HUES64 (cell line): ENCODE measurements around the gene PARS2.

Source experiments
- H3K27ac ChIP-seq: 2 replicates; pipeline ENCODE4 v1.7.0; 2013; ENCODE audit warnings: low read depth, low read length, inconsistent platforms
- H3K27me3 ChIP-seq: 2 replicates; pipeline ENCODE4 v1.6.1; 2013; ENCODE audit warnings: mild to moderate bottlenecking, low read length; ENCODE audit not compliant: insufficient read depth
- H3K36me3 ChIP-seq: 2 replicates; pipeline ENCODE4 v1.6.1; 2013; ENCODE audit warnings: mild to moderate bottlenecking, low read length; ENCODE audit not compliant: insufficient read depth
- H3K4me1 ChIP-seq: 2 replicates; pipeline ENCODE4 v1.6.1; 2013; ENCODE audit warnings: mild to moderate bottlenecking, low read length, moderate library complexity; ENCODE audit not compliant: insufficient read depth
- H3K4me3 ChIP-seq: 2 replicates; pipeline ENCODE4 v1.5.1; 2013; ENCODE audit warnings: mild to moderate bottlenecking, low read length, moderate library complexity
- H3K9ac ChIP-seq: 2 replicates; pipeline ENCODE4 v1.6.1; 2013; ENCODE audit warnings: mild to moderate bottlenecking, low read depth, low read length
- H3K9me3 ChIP-seq: 2 replicates; pipeline ENCODE4 v1.6.1; 2013; ENCODE audit warnings: low read depth, low read length; ENCODE audit not compliant: insufficient read depth
- WGBS: fragments of 150-250, 120-280 bp; methylation state at CpG from one replicate; pipeline ENCODE4 v1.1.7; 2013; ENCODE audit warnings: missing lambda C conversion rate; 5-methylcytosine and 5-hydroxymethylcytosine counted together

Gene PARS2

GRCh38 chr1:54798206-54798605, 33.9 kb upstream of the PARS2 start:
- no peak overlapping the region for H3K27ac ChIP-seq
- H3K4me3 ChIP-seq = no peak overlapping the region
- H3K9ac ChIP-seq = no peak overlapping the region
- no peaks in the 10 kb centered on the region for H3K9me3 ChIP-seq
- peaks cover 18% of the 10 kb centered on the region for H3K4me1 ChIP-seq
- no peaks in the 10 kb centered on the region for H3K36me3 ChIP-seq
- H3K27me3 ChIP-seq = peaks cover 24% of the 10 kb centered on the region
- 85% methylated on average over 3 of the region's 3 CpGs for WGBS

- H3K27ac ChIP-seq = no peak overlapping the region
- H3K9me3 ChIP-seq = no peaks in the 10 kb centered on the region
- H3K27me3 ChIP-seq = peaks cover 22% of the 10 kb centered on the region
- H3K4me3 ChIP-seq = no peak overlapping the region
- WGBS = 87% methylated on average over 2 of the region's 2 CpGs
- H3K4me1 ChIP-seq = peaks cover 18% of the 10 kb centered on the region
- H3K9ac ChIP-seq = no peak overlapping the region
- no peaks in the 10 kb centered on the region for H3K36me3 ChIP-seq
These were observed 32.6 kb upstream of the PARS2 start for GRCh38 chr1:54796902-54797301.

- H3K9me3 ChIP-seq = no peaks in the 10 kb centered on the region
- no peak overlapping the region for H3K27ac ChIP-seq
- WGBS = 93% methylated on average over 18 of the region's 18 CpGs
- H3K36me3 ChIP-seq = no peaks in the 10 kb centered on the region
- peaks cover 18% of the 10 kb centered on the region for H3K4me1 ChIP-seq
- H3K4me3 ChIP-seq = no peak overlapping the region
- H3K9ac ChIP-seq = no peak overlapping the region
- H3K27me3 ChIP-seq = peaks cover 13% of the 10 kb centered on the region
These were observed 31.6 kb upstream of the PARS2 start for GRCh38 chr1:54795841-54796468.

GRCh38 chr1:54795356-54795665, 31.0 kb upstream of the PARS2 start:
- 48% methylated on average over 4 of the region's 4 CpGs for WGBS
- H3K4me3 ChIP-seq = no peak overlapping the region
- peaks cover 7% of the 10 kb centered on the region for H3K27me3 ChIP-seq
- H3K4me1 ChIP-seq = peaks cover 18% of the 10 kb centered on the region
- no peak overlapping the region for H3K9ac ChIP-seq
- no peaks in the 10 kb centered on the region for H3K36me3 ChIP-seq
- H3K9me3 ChIP-seq = no peaks in the 10 kb centered on the region
- no peak overlapping the region for H3K27ac ChIP-seq

DNA sequence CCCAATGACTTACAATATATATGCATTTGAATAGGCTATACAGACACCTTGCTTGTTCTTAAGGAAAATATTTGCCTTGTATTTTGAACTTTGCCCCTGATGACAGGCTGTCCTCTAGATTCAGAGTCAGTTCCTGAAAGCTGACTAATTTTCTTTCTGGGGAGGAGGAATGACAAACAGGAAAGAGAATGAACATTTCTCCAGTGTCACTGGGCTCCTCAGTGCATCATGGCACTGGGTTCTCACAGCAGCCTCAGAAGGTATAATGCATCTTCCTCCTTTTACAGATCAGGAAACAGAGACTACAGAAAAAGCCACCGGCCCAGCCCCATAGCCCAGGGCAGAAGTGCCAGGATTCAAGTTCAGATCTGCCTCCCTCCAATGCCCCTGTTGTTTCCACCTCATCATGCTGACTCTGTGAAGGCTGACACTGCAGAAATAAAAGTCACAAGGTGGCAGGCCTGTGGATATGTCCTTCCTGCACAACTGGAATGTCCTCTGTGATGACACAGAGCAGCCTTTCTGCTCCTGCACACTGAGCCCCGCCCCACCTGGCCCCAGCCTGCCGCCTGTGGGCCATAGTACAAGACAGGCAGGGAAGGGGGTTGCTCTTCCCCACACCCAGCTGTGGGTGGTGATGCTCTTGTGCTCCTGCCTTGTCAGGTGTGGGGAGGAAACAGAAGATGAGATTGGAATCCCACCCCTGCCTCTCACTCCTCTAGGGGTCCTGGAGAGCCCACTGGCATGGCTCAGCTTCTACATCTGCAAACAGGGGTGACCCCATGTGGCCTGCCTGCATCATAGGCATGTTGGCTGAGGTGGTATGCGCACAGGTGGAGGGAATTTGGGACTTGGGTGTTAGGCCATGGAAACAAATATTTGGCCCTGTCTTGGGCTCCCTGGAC, 30.4 kb upstream of the PARS2 start:
- Histone ChIP-seq H3K27me3 (peaks cover under 1% of the 10 kb centered on the region), H3K4me1 (peaks cover 18% of the 10 kb centered on the region), H3K27ac (no peak overlapping the region), H3K9me3 (no peaks in the 10 kb centered on the region), H3K36me3 (no peaks in the 10 kb centered on the region), H3K9ac (no peak overlapping the region), H3K4me3 (no peak overlapping the region)
- 67% methylated on average over 4 of the region's 4 CpGs for WGBS

DNA sequence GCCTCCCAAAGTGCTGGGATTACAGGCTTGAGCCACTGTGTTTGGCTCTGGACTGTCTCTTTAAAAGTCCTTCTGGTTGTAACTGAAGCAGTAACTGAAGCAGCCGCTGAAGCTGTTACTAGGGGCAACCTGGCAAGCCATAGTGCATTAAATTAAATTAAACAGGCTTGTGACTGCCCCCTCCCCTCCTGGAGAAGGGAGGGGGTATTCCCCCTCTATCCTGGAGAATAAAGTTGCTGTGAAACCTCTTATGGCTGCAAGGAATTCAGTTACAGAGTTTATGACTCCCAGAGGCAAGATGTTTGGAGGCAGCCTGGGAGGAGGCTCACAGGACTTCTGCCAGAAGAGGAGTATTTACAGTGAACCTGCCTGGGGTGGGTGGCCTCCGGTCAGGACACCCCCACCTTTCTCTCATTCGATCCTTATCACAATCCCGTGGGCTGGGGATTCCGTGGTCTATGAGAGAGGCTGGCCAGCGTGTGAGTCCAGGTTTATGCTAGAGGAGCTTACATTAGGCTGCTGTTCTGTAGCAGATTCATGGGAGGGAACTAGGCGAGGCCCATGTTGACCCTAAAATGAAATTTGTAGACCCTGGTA, 28.5 kb upstream of the PARS2 start:
- no peaks in the 10 kb centered on the region for H3K27me3 ChIP-seq
- H3K4me3 ChIP-seq = no peak overlapping the region
- 79% methylated on average over 7 of the region's 7 CpGs for WGBS

DNA sequence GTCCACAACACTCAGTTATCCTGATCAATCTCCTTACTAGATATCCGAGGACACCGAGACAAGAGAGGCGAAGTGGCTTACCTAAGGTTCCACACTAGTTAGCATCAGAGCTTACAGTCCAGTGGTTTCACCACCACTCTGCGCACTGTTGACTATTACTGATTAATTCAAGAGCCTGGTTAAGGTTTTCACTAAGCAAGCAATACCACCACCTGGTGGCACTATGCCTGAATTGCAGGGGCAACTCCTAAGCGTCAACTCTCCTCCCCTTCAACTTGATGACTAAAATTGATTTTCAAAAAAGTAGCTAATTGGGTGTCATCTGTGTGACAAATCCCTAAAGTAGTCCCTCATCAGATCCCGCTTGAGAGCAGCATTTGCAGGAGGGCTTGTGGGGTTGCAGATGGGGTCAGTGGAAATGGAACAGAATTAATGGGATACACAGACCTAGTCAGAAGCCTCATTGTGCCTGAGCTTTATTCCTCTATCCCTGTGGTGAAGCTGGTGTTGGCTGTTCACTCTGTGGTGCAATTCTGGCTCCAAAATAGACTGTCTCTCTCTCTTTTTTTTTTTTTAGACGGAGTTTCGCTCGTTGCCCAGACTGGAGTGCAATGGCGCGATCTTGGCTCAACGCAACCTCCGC, 27.7 kb upstream of the PARS2 start:
- H3K4me3 ChIP-seq = no peak overlapping the region
- H3K36me3 ChIP-seq = no peaks in the 10 kb centered on the region
- WGBS = 80% methylated on average over 13 of the region's 13 CpGs
- H3K9ac ChIP-seq = no peak overlapping the region
- no peaks in the 10 kb centered on the region for H3K27me3 ChIP-seq
- H3K9me3 ChIP-seq = no peaks in the 10 kb centered on the region
- peaks cover 28% of the 10 kb centered on the region for H3K4me1 ChIP-seq
- no peak overlapping the region for H3K27ac ChIP-seq

More for the DNA sequence above, 28.5 kb upstream of the PARS2 start:
- H3K4me1 ChIP-seq = peaks cover 28% of the 10 kb centered on the region
- H3K36me3 ChIP-seq = no peaks in the 10 kb centered on the region
- no peak overlapping the region for H3K27ac ChIP-seq
- no peaks in the 10 kb centered on the region for H3K9me3 ChIP-seq
- H3K9ac ChIP-seq = no peak overlapping the region

GRCh38 chr1:54788459-54788858, 24.1 kb upstream of the PARS2 start:
- Histone ChIP-seq H3K4me1 (peaks cover 10% of the 10 kb centered on the region), H3K27me3 (no peaks in the 10 kb centered on the region), H3K9me3 (no peaks in the 10 kb centered on the region), H3K4me3 (no peak overlapping the region), H3K27ac (no peak overlapping the region), H3K9ac (no peak overlapping the region), H3K36me3 (no peaks in the 10 kb centered on the region)
- WGBS = 82% methylated on average over 4 of the region's 5 CpGs

GRCh38 chr1:54787604-54788003, 23.3 kb upstream of the PARS2 start:
- H3K9ac ChIP-seq = no peak overlapping the region
- WGBS = 91% methylated on average over 10 of the region's 11 CpGs
- peaks cover 7% of the 10 kb centered on the region for H3K27me3 ChIP-seq
- H3K27ac ChIP-seq = no peak overlapping the region
- no peak overlapping the region for H3K4me3 ChIP-seq
- H3K4me1 ChIP-seq = peaks cover 10% of the 10 kb centered on the region
- H3K9me3 ChIP-seq = no peaks in the 10 kb centered on the region
- H3K36me3 ChIP-seq = no peaks in the 10 kb centered on the region

DNA sequence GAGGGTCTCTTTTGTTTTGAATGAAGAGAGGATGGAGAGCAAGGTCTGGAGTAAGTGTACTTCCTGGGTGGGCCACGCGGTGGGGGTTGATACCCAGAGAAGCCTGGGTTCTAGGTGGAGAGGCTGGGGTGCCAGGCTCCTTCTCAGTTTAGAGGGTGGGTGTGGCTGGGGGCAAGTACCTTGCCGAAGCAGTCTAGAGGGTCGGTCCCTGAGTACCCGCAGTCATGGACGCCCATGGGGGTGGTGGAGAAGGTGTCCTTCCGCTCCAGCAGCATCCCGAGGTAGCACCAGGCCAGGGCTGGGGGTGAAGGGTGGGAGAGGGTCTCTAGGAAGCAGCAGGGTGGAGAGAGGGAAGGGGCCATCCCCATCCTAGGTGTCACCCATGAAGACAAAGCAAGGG, 22.5 kb upstream of the PARS2 start:
- Histone ChIP-seq H3K27me3 (peaks cover 16% of the 10 kb centered on the region), H3K4me3 (no peak overlapping the region), H3K4me1 (peaks cover 10% of the 10 kb centered on the region), H3K36me3 (no peaks in the 10 kb centered on the region), H3K27ac (no peak overlapping the region), H3K9ac (no peak overlapping the region), H3K9me3 (no peaks in the 10 kb centered on the region)
- WGBS = 92% methylated on average over 8 of the region's 8 CpGs

GRCh38 chr1:54784066-54784465, 19.7 kb upstream of the PARS2 start:
- WGBS = 100% methylated on average over 1 of the region's 2 CpGs
- Histone ChIP-seq H3K9me3 (no peaks in the 10 kb centered on the region), H3K4me3 (no peak overlapping the region), H3K4me1 (peaks cover 8% of the 10 kb centered on the region), H3K27me3 (peaks cover 41% of the 10 kb centered on the region), H3K9ac (no peak overlapping the region), H3K27ac (no peak overlapping the region), H3K36me3 (no peaks in the 10 kb centered on the region)
